Stimulated activated CD8-positive, alpha-beta memory T cell treated with anti-CD3 and anti-CD28 coated beads, Interleukin-2, amount 100 ng/mL, for 1 hour (primary cell): ENCODE results near the gene FHAD1.

Experiments
- DNase-seq, 2 donors: peaks; one replicate each; pipeline ENCODE4 v3.0.0-alpha.2; 2020; ENCODE audit warnings: low read depth in 2 of 2

Gene FHAD1

GRCh38 chr1:15399710-15400109 lies 152.7 kb downstream of the FHAD1 start:
- no peak for DNase-seq

- no peak for DNase-seq
These were observed 153.6 kb downstream of the FHAD1 start for GRCh38 chr1:15400627-15401026.

GRCh38 chr1:15401391-15402055 lies 154.5 kb downstream of the FHAD1 start:
- DNase-seq: no peak

GRCh38 chr1:15402809-15403450 lies 155.9 kb downstream of the FHAD1 start:
- DNase-seq: no peak

GRCh38 chr1:15403962-15404580 lies 157.0 kb downstream of the FHAD1 start:
- DNase-seq: no peak

- no peak for DNase-seq
These were observed 158.3 kb downstream of the FHAD1 start for GRCh38 chr1:15405106-15405850.

GRCh38 chr1:15406614-15407559 lies 159.9 kb downstream of the FHAD1 start:
- no peak for DNase-seq

GRCh38 chr1:15407580-15407979 lies 160.6 kb downstream of the FHAD1 start:
- no peak for DNase-seq

- no peak for DNase-seq
These were observed 161.9 kb downstream of the FHAD1 start for GRCh38 chr1:15408890-15409387.

GRCh38 chr1:15409388-15410222 lies 162.6 kb downstream of the FHAD1 start, which contains the start of gene EFHD2:
TSS of gene EFHD2 (plus strand) at chr1:15409888. CDS start at chr1:15409972, 84 bp downstream.
- peak; percentile 68 to 71 for DNase-seq

GRCh38 chr1:15410223-15410883 lies 163.3 kb downstream of the FHAD1 start:
- no peak for DNase-seq

GRCh38 chr1:15410884-15411245 lies 163.8 kb downstream of the FHAD1 start:
- DNase-seq: no peak

- no peak for DNase-seq
These were observed 164.6 kb downstream of the FHAD1 start for GRCh38 chr1:15411593-15412137.

- no peak for DNase-seq
These were observed 165.3 kb downstream of the FHAD1 start for GRCh38 chr1:15412175-15412800.

GRCh38 chr1:15412843-15413242 lies 165.8 kb downstream of the FHAD1 start:
- no peak for DNase-seq

GRCh38 chr1:15413563-15414444 lies 166.8 kb downstream of the FHAD1 start:
- no peak for DNase-seq

GRCh38 chr1:15414445-15414983 lies 167.5 kb downstream of the FHAD1 start:
- no peak for DNase-seq
